ENCODE measurements around the gene IFNA7. TPM values are rescaled to one million over a fixed set of nuclear protein-coding genes. Genes with fewer than 3 reads are reported as not detected.
A peak's percentile ranks its signal among the peaks of the same experiment; 100 is the strongest.

The IFNA7 gene

GRCh38 chr9:21153336-21154017, 48.5 kb downstream of the IFNA7 start:
- no peak overlapping the region for H3K23ac ChIP-seq (ENCODE audit: low read depth, low read length, poor library complexity)
- H2AFZ ChIP-seq (ENCODE audit: low read length), result peak overlapping the region; percentile 89
- H2BK12ac ChIP-seq (ENCODE audit: low read length), result no peak overlapping the region
- H3K4me2 ChIP-seq (ENCODE audit: insufficient read depth, low read length, poor library complexity, severe bottlenecking), result no peak overlapping the region
- no peak overlapping the region for H2BK5ac ChIP-seq (ENCODE audit: low read length)
- no peak overlapping the region for H2BK120ac ChIP-seq (ENCODE audit: low read depth, low read length)
- H2AK5ac ChIP-seq (ENCODE audit: low read depth, low read length), result no peak overlapping the region
- no peak overlapping the region for H4K91ac ChIP-seq (ENCODE audit: low read depth, low read length, poor library complexity)
- no peaks in the 10 kb centered on the region for H3K4me1 ChIP-seq (ENCODE audit: control insufficient read depth in 2 of 2, insufficient read depth in 1 of 2, low read depth in 1 of 2, low read length in 2 of 2)
- no peaks in the 10 kb centered on the region for H3K79me1 ChIP-seq (ENCODE audit: low read depth, low read length)
- H3K18ac ChIP-seq (ENCODE audit: low read length), result no peak overlapping the region
- peak; percentile 0 for DNase-seq (ENCODE audit: low spot score)
- no peaks in the 10 kb centered on the region for H3K36me3 ChIP-seq (replicated peaks in 1 of 2; ENCODE audit: control insufficient read depth in 2 of 2, insufficient read depth in 2 of 2, low read length in 2 of 2)
- no peak overlapping the region for H3K4ac ChIP-seq (ENCODE audit: low read length)
- H3K4me3 ChIP-seq (ENCODE audit: low read length in 2 of 2), result no peak overlapping the region
- no peak overlapping the region for H3K27ac ChIP-seq (replicated peaks; ENCODE audit: low read length)
- no peaks in the 10 kb centered on the region for H3K9me3 ChIP-seq (replicated peaks in 1 of 2; ENCODE audit: control insufficient read depth in 2 of 2, insufficient read depth in 1 of 2, low read depth in 1 of 2, low read length in 2 of 2)
- no peak overlapping the region for H3K14ac ChIP-seq (ENCODE audit: low read length)
- no peaks in the 10 kb centered on the region for H3K27me3 ChIP-seq (ENCODE audit: control insufficient read depth in 3 of 3, insufficient read depth in 3 of 3, low read depth in 1 of 3, low read length in 3 of 3)
- H4K8ac ChIP-seq (ENCODE audit: low read depth, low read length), result no peak overlapping the region
- H3K9ac ChIP-seq (ENCODE audit: low read depth, low read length, poor library complexity), result no peak overlapping the region
- WGBS, 2 donors (ENCODE audit: extremely low coverage in 2 of 2, insufficient read length in 2 of 2, insufficient replicate concordance in 1 of 2), result no CpG with 5 or more reads among the region's 3 CpGs
- no peak overlapping the region for H2BK15ac ChIP-seq (ENCODE audit: low read length)

Small RNA genes lying within 50 kb of the gene (small RNA-seq; reads per million reads assigned to genes)
- not detected for gene RF00019 (ENCODE audit: insufficient read depth)

Measured in neuronal stem cell (in vitro differentiated cells).